Smooth muscle cell (in vitro differentiated cells): Measurements from ENCODE around the gene LHFPL6. TPM values are rescaled to one million over a fixed set of nuclear protein-coding genes. Genes with fewer than 3 reads are reported as not detected.

ENCODE experiments used
- DNase-seq: peaks from one replicate; lab custom pipeline; 2025; ENCODE audit not compliant: unreplicated experiment; lab: John Stamatoyannopoulos, UW
- H2AFZ ChIP-seq: fragments of 200-600 bp; sonication (generic); 2 replicates; pipeline ENCODE4 v1.6.0; 2016; ENCODE audit warnings: antibody characterized with exemption, low read depth, mild to moderate bottlenecking
- H3F3A ChIP-seq: fragments of 200-600 bp; sonication (generic); 2 replicates; pipeline ENCODE4 v1.6.0; 2017; ENCODE audit warnings: antibody characterized with exemption, low read depth
- H3K27ac ChIP-seq: fragments of 200-600 bp; sonication (generic); 2 replicates; pipeline ENCODE4 v1.5.1; 2016; ENCODE audit warnings: low read depth, mild to moderate bottlenecking
- H3K27me3 ChIP-seq: fragments of 200-600 bp; sonication (generic); 2 replicates; pipeline ENCODE4 v1.6.1; 2016; ENCODE audit warnings: low read depth, mild to moderate bottlenecking
- H3K36me3 ChIP-seq: fragments of 200-600 bp; sonication (generic); 2 replicates; pipeline ENCODE4 v1.5.1; 2016; ENCODE audit warnings: low read depth
- H3K4me1 ChIP-seq: fragments of 200-600 bp; sonication (generic); 2 replicates; pipeline ENCODE4 v1.5.1; 2016; ENCODE audit warnings: low read depth
- H3K4me2 ChIP-seq: fragments of 200-600 bp; sonication (generic); 2 replicates; pipeline ENCODE4 v1.6.0; 2016; ENCODE audit warnings: mild to moderate bottlenecking
- H3K4me3 ChIP-seq: fragments of 200-600 bp; sonication (generic); 2 replicates; pipeline ENCODE4 v1.5.1; 2016; ENCODE audit warnings: mild to moderate bottlenecking
- H3K79me2 ChIP-seq: fragments of 200-600 bp; sonication (generic); 2 replicates; pipeline ENCODE4 v1.6.0; 2016; ENCODE audit warnings: low read depth, mild to moderate bottlenecking
- H3K9ac ChIP-seq: fragments of 200-600 bp; sonication (generic); 2 replicates; pipeline ENCODE4 v1.6.0; 2016; ENCODE audit warnings: low read depth
- H3K9me3 ChIP-seq: fragments of 200-600 bp; sonication (generic); replicated peaks from 2 replicates; pipeline ENCODE4 v1.5.1; 2016; ENCODE audit warnings: low read depth
- H4K20me1 ChIP-seq: fragments of 200-600 bp; sonication (generic); 2 replicates; pipeline ENCODE4 v1.6.0; 2016; ENCODE audit warnings: low read depth
- CTCF ChIP-seq: fragments of 200-600 bp; sonication (generic); IDR thresholded peaks from 2 replicates; pipeline ENCODE4 v1.5.1; 2017; ENCODE audit warnings: borderline replicate concordance, mild to moderate bottlenecking, antibody characterized with exemption; ENCODE audit not compliant: insufficient read depth, poor library complexity, severe bottlenecking
- WGBS: methylation state at CpG from one replicate; pipeline ENCODE4 v1.1.7; 2016; ENCODE audit warnings: low lambda C conversion rate; 5-methylcytosine and 5-hydroxymethylcytosine counted together
- polyA plus RNA-seq: library from polyadenylated mRNA; unstranded; fragments of >200 nt; fragmentation: Nextera tagmentation; extraction: Ambion mirVana; gene quantifications from 2 replicates; pipeline ENCODE4 v1.2.1, GENCODE V29; 2016
- total RNA-seq: library from RNA; depleted of rRNA; stranded (reverse); fragments of >200 nt; gene quantifications from 2 replicates; pipeline ENCODE4 v1.2.3, GENCODE V29; 2014

Gene LHFPL6
- total and polyA plus RNA-seq, 2 experiments from 2014 or later, result 24.7 to 43.6 TPM

GRCh38 chr13:39494633-39495032 lies 108.4 kb downstream of the LHFPL6 start:
- Histone ChIP-seq H4K20me1 (peaks cover 5% of the 10 kb centered on the region), H3K4me3 (no peak overlapping the region), H3K9me3 (no peaks in the 10 kb centered on the region), H3K27me3 (no peaks in the 10 kb centered on the region), H3K36me3 (no peaks in the 10 kb centered on the region), H3K27ac (no peak overlapping the region), H3F3A (no peaks in the 10 kb centered on the region), H3K9ac (no peak overlapping the region), H2AFZ (no peak overlapping the region), H3K4me2 (no peak overlapping the region), H3K4me1 (peaks cover 25% of the 10 kb centered on the region), H3K79me2 (no peaks in the 10 kb centered on the region)
- no peak for DNase-seq
- 97% methylated on average over 3 of the region's 3 CpGs for WGBS
- no peak for TF ChIP-seq CTCF

- 52% methylated on average over 3 of the region's 3 CpGs for WGBS
- Histone ChIP-seq H3K79me2 (no peaks in the 10 kb centered on the region), H3K36me3 (no peaks in the 10 kb centered on the region), H2AFZ (no peak overlapping the region), H3K9me3 (no peaks in the 10 kb centered on the region), H3K4me1 (peaks cover 25% of the 10 kb centered on the region), H3K27me3 (no peaks in the 10 kb centered on the region), H3K9ac (no peak overlapping the region), H4K20me1 (peaks cover 5% of the 10 kb centered on the region), H3K4me3 (no peak overlapping the region), H3K27ac (no peak overlapping the region), H3K4me2 (no peak overlapping the region), H3F3A (no peaks in the 10 kb centered on the region)
- DNase-seq, result no peak
- no peak for TF ChIP-seq CTCF
Measured at GRCh38 chr13:39494006-39494405, 109.0 kb downstream of the LHFPL6 start.

- H4K20me1 ChIP-seq, result peaks cover 13% of the 10 kb centered on the region
- H3K9ac ChIP-seq, result no peak overlapping the region
- no peaks in the 10 kb centered on the region for H3K79me2 ChIP-seq
- WGBS, result 43% methylated on average over 6 of the region's 6 CpGs
- no peak for TF ChIP-seq CTCF
- no peaks in the 10 kb centered on the region for H3K9me3 ChIP-seq
- H3K4me1 ChIP-seq, result peaks cover 21% of the 10 kb centered on the region
- no peak overlapping the region for H2AFZ ChIP-seq
- no peaks in the 10 kb centered on the region for H3K36me3 ChIP-seq
- DNase-seq, result no peak
- no peak overlapping the region for H3K27ac ChIP-seq
- no peaks in the 10 kb centered on the region for H3K27me3 ChIP-seq
- H3K4me3 ChIP-seq, result no peak overlapping the region
- no peaks in the 10 kb centered on the region for H3F3A ChIP-seq
- no peak overlapping the region for H3K4me2 ChIP-seq
Measured at GRCh38 chr13:39490136-39490535, 112.9 kb downstream of the LHFPL6 start.

- no peaks in the 10 kb centered on the region for H3K9me3 ChIP-seq
- no peak overlapping the region for H2AFZ ChIP-seq
- no peak overlapping the region for H3K27ac ChIP-seq
- H3K79me2 ChIP-seq, result no peaks in the 10 kb centered on the region
- H3K4me1 ChIP-seq, result peaks cover 9% of the 10 kb centered on the region
- no peaks in the 10 kb centered on the region for H3K27me3 ChIP-seq
- peaks cover 3% of the 10 kb centered on the region for H3F3A ChIP-seq
- peaks cover 25% of the 10 kb centered on the region for H4K20me1 ChIP-seq
- H3K36me3 ChIP-seq, result no peaks in the 10 kb centered on the region
- TF ChIP-seq CTCF, result no peak
- no peak for DNase-seq
- no peak overlapping the region for H3K4me3 ChIP-seq
- H3K9ac ChIP-seq, result no peak overlapping the region
- H3K4me2 ChIP-seq, result no peak overlapping the region
Measured at GRCh38 chr13:39486758-39487157, 116.2 kb downstream of the LHFPL6 start.
